T47D (cell line): ENCODE measurements around the gene POU6F1.
A peak's percentile ranks its signal among the peaks of the same experiment; 100 is the strongest.

Experiments used
- DNase-seq, 2 experiments: peaks; one replicate each; pipeline versions ENCODE4 v3.0.0 to v3.0.0-alpha.2; 2011 to 2012; ENCODE audit warnings: low read depth in 1 of 2, low spot score in 1 of 2
- JUND ChIP-seq: IDR thresholded peaks from 2 replicates; pipeline ENCODE4 v1.6.1; 2012; ENCODE audit warnings: low read depth
- in situ Hi-C: cut with HindIII; loops from 2 replicates; pipeline ENCODE4 v1.10.0; 2016; ENCODE audit warnings: low sequenced_read_pairs, low pct_unique_long_range_greater_than_20kb

Gene POU6F1

GRCh38 chr12:51199366-51199945, 18.4 kb downstream of the POU6F1 start:
- TF ChIP-seq JUND = no peak
- DNase-seq = no peak
- in situ Hi-C loops = no loop called here

DNA sequence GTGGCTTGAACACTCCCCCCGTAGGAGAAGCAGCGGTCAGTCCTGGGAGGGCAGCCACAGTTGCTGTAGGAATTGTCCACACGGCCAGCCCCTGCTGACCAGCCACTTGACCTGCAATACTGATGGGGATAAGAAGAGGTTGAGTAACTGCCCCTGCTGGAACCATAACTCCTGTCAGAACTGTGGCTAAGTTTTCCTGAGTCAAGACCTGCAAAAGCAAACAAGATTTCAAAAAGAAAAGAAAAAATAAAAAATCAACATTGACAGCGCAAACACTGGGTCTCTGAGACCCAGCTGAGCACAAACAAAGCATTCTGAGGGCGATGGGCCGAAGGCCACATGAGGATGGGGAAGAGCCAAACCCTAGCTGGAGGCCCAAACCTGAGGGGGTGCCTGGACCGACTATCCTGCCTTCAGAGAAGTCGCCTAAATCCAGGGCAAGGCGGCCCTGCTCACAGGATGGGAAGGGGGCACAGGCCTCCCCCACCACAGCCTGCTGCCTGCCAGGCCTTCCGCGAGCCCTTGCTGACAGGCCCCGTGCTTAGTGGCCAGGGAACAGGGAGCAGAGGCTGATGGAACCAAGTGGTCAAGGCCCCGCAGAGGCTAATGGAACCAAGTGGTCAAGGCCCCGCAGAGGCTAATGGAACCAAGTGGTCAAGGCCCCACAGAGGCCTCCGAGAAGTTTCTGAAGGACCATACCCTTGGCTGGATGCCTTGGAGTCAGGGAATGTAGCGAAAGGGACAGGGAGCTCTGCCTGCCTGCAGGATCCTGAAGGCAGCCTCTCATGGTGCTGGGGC, 19.1 kb downstream of the POU6F1 start:
- in situ Hi-C loops = no loop called here
- DNase-seq = no peak
- TF ChIP-seq JUND = no peak

GRCh38 chr12:51197736-51198567, 19.9 kb downstream of the POU6F1 start:
- in situ Hi-C loops = no loop called here
- DNase-seq = no peak
- TF ChIP-seq JUND = no peak

GRCh38 chr12:51196547-51196946, 21.3 kb downstream of the POU6F1 start:
- no peak for DNase-seq
- TF ChIP-seq JUND = no peak
- in situ Hi-C loops = no loop called here

DNA sequence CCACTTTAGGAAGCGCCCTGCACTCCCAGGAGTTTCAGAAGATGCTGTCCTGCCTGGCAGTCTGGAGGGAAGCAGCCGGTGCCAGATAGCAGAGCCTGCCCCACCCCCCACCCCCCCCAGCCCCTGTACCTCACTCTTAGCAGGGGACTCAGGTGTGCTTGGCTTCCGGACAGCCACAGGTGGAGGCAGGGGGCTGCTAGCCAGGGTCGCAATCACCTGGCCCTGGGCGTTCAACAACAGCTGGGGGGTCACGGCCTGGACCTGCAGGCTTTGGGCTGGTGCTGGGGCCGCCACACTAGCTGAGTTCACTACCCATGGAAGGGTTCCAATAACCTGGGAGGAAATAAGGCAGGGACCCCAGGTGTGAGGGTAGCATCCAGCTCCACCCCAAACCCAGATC, 22.0 kb downstream of the POU6F1 start:
- no peak for DNase-seq
- in situ Hi-C loops = no loop called here

DNA sequence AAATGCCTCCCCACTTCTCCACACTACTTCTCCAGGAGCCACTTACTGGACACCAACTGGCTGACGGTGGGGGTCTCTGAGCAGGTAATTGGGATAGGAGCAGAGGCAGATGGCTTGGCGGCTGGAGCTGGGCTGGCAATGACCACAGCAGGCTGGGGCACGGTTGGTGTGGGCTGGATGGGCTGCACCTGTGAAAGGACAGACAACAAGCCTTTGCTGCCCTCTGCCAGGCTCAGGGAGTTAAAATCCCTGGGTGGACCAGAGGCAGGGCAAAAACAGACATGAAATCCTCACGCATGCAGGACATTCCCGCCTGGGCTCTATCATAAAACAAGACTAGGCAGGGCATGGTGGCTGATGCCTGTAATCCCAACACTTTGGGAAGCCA, 25.6 kb downstream of the POU6F1 start:
- DNase-seq = peak in 1 of 2 experiments; percentile 57
- no peak for TF ChIP-seq JUND
- in situ Hi-C loops = no loop called here

More for the DNA sequence above, 22.0 kb downstream of the POU6F1 start:
- TF ChIP-seq JUND = no peak

DNA sequence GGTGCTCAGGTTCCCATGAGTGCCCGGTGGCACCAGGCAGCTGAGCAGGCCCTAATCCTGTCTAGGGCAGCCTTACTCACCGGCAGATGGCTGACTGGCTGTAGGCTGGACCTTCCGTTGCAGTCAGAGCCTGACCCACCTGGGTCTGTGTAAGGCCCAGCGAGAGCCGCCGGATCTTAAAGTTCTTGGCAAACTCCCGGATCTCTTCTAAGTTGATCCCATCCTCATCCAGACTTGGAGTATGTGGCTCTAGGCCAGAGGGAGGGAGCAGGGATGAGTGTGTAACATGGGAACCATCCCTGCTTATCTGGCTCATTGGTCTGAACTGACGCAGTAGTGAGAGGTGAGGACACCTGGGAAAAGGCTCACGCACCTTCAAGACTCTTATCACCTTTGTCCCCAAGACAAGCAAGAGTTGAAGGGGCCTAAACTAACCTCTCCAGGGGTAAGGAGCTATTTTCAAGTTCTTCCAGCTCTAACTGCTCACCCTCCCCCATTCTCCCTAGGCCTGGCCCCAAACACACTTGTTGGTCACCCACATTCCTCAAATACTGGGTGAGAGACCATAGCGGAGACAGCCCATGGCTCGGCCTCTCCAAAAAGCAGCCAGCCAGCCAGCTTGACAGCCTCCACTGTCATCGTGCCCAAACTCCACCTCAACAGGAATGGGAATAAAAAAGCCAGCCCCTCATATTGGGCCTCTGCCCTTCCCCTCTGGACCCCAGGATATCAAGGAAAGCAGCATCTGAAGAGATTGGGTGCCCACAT, 26.2 kb downstream of the POU6F1 start:
- DNase-seq = no peak
- in situ Hi-C loops = no loop called here
- no peak for TF ChIP-seq JUND

GRCh38 chr12:51190820-51191219, 27.0 kb downstream of the POU6F1 start:
- no peak for TF ChIP-seq JUND
- in situ Hi-C loops = no loop called here
- peak in 1 of 2 experiments; percentile 68 for DNase-seq

DNA sequence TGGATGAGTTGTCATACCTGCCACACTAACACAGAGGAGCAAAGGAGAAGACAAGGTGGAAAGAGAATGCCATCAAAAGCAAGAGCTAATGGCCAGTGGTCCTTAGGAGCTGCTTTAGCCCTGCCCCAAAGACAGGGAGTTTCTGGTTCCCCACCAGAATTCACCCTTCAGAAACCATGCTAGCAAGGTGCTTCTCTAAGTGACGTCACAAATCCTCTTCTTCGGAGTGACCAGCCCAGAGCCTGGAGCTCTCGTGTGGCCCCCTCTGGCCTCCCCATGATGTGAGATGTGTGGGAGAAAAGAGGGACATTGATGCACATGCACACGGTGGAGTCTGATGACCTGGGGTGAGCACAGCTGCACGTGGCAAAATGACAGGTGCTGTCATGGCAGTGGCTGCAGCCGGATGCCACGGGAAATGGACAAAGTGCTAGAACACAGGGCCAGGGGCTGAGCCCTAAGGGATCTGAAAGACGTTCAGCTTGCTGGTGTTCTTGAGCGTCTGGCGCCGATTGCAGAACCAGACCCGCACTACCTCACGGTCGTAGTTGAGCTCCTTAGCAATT, 28.0 kb downstream of the POU6F1 start:
- TF ChIP-seq JUND = no peak
- DNase-seq = no peak
- in situ Hi-C loops = no loop called here

GRCh38 chr12:51188359-51189051, 29.4 kb downstream of the POU6F1 start:
- in situ Hi-C loops = no loop called here

DNA sequence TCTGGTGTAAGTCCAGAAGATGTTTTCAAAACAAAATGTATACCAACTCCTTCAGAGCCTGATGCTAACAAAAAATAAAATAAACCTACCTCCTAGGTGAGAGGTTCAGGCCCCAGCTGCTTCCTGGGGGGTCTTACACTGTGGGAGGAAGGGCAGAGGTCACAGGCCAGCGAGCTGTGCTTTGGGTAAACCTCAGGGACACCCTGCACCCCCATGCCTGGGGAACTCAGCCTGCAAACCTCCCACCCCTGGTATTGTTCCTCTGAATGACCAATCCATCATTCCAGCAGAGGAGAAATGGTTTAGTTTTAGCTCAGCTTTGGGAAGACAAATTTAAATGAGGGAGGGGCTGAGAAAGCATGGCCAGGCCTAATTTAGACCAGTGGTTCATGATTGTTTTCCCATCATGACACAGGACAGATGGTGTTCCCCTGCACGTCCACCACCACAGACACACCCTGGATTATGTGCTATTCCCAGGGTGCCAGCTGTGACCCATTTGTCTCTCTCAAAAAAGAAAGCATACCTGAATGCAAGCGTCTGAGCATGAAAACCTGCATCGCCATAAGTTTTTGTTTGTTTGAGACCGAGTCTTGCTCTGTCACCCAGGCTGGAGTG, 30.4 kb downstream of the POU6F1 start:
- in situ Hi-C loops = no loop called here
- DNase-seq = no peak
- no peak for TF ChIP-seq JUND

More at GRCh38 chr12:51188359-51189051, 29.4 kb downstream of the POU6F1 start:
- DNase-seq = no peak
- no peak for TF ChIP-seq JUND
